Osteocyte (in vitro differentiated cells): ENCODE data around the gene CNTNAP2. TPM values are rescaled to one million over a fixed set of nuclear protein-coding genes. Genes with fewer than 3 reads are reported as not detected.

Experiments
- DNase-seq: peaks from one replicate; pipeline ENCODE4 v3.0.0; 2021; ENCODE audit warnings: mixed read lengths; ENCODE audit not compliant: unreplicated experiment; ENCODE audit errors: extremely low spot score
- H3K27ac Mint-ChIP-seq: one replicate; pipeline ENCODE4 v1.8.0; 2021; ENCODE audit warnings: mild to moderate bottlenecking, mixed read lengths; ENCODE audit not compliant: unreplicated experiment
- H3K27me3 Mint-ChIP-seq: one replicate; pipeline ENCODE4 v1.8.0; 2021; ENCODE audit warnings: mixed read lengths; ENCODE audit not compliant: unreplicated experiment
- H3K36me3 Mint-ChIP-seq: one replicate; pipeline ENCODE4 v1.8.0; 2021; ENCODE audit warnings: mixed read lengths; ENCODE audit not compliant: unreplicated experiment
- H3K4me1 Mint-ChIP-seq: one replicate; pipeline ENCODE4 v1.8.0; 2021; ENCODE audit warnings: mixed read lengths; ENCODE audit not compliant: unreplicated experiment
- H3K4me3 Mint-ChIP-seq: one replicate; pipeline ENCODE4 v1.8.0; 2021; ENCODE audit warnings: mild to moderate bottlenecking, moderate library complexity, mixed read lengths; ENCODE audit not compliant: unreplicated experiment
- H3K9me3 Mint-ChIP-seq: one replicate; pipeline ENCODE4 v1.8.0; 2021; ENCODE audit warnings: mixed read lengths; ENCODE audit not compliant: unreplicated experiment
- total RNA-seq: library from RNA; stranded (reverse); gene quantifications from 2 replicates; pipeline ENCODE4 v1.2.1, GENCODE V29; 2021
- TF ChIP-seq, protein P1 (sequence below): fragments of 200-600 bp; sonication (generic); IDR thresholded peaks from 2 replicates; pipeline ENCODE4 v1.5.0; 2021; ENCODE audit warnings: antibody characterized with exemption, mild to moderate bottlenecking, moderate library complexity

Gene CNTNAP2
- total RNA-seq, 1 donor from 2014 or later, result 1.4 TPM

GRCh38 chr7:148037044-148037443 is 1920.4 kb downstream of the CNTNAP2 start:
- Mint-ChIP-seq H3K36me3 (no peaks in the 10 kb centered on the region), H3K4me3 (no peak overlapping the region), H3K4me1 (no peaks in the 10 kb centered on the region), H3K27me3 (no peaks in the 10 kb centered on the region), H3K9me3 (peaks cover 13% of the 10 kb centered on the region), H3K27ac (no peak overlapping the region)
- no peak for DNase-seq
- TF ChIP-seq, protein P1, sequence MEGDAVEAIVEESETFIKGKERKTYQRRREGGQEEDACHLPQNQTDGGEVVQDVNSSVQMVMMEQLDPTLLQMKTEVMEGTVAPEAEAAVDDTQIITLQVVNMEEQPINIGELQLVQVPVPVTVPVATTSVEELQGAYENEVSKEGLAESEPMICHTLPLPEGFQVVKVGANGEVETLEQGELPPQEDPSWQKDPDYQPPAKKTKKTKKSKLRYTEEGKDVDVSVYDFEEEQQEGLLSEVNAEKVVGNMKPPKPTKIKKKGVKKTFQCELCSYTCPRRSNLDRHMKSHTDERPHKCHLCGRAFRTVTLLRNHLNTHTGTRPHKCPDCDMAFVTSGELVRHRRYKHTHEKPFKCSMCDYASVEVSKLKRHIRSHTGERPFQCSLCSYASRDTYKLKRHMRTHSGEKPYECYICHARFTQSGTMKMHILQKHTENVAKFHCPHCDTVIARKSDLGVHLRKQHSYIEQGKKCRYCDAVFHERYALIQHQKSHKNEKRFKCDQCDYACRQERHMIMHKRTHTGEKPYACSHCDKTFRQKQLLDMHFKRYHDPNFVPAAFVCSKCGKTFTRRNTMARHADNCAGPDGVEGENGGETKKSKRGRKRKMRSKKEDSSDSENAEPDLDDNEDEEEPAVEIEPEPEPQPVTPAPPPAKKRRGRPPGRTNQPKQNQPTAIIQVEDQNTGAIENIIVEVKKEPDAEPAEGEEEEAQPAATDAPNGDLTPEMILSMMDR, result no peak

DNA sequence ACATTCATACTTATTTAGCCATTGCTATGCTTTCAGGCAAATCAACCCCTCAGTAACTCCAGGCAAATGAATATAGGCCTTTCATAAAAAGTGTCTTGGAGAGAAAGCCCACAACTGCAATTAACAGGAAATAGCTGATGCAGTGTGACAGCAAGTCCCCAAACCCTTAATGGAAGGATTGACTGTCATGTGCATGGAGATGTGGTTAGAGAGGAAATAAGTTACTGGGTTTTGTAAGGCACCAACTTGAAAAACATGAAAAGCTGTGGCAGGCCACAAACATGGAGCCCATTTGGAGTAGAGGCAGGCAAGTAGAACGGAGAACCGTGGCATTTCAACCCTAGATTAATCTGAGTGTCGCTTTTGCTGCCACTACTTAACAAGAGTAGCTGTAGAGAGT is 1924.6 kb downstream of the CNTNAP2 start:
- Mint-ChIP-seq H3K27ac (no peak overlapping the region), H3K36me3 (no peaks in the 10 kb centered on the region), H3K27me3 (no peaks in the 10 kb centered on the region), H3K9me3 (peaks cover 18% of the 10 kb centered on the region), H3K4me3 (no peak overlapping the region), H3K4me1 (no peaks in the 10 kb centered on the region)
- TF ChIP-seq, protein P1, result no peak
- DNase-seq, result no peak

- H3K27me3 Mint-ChIP-seq, result no peaks in the 10 kb centered on the region
- TF ChIP-seq, protein P1, result no peak
- no peak overlapping the region for H3K4me3 Mint-ChIP-seq
- no peak for DNase-seq
- H3K36me3 Mint-ChIP-seq, result no peaks in the 10 kb centered on the region
- no peaks in the 10 kb centered on the region for H3K4me1 Mint-ChIP-seq
- peaks cover 13% of the 10 kb centered on the region for H3K9me3 Mint-ChIP-seq
- H3K27ac Mint-ChIP-seq, result no peak overlapping the region
These were observed 1926.5 kb downstream of the CNTNAP2 start for GRCh38 chr7:148042935-148043631.

DNA sequence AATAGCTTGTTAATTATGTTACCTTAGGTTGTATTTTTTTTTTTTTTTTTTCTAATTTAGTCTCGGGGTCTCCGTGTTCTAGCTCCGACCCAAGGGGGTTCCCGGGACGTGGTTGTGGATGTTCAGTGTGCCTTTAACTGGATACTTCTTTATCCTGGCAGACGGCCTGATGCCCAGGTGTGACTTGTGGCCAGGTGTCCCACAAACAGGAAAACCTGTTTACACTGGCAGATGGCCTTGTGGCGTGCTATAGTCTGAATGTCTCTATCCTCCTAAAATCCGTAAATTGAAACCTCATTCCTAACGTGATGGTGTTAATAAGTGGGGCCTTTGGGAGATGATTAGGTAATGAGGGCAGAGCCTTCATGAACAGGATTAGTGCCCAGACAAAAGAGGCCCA is 1927.6 kb downstream of the CNTNAP2 start:
- Mint-ChIP-seq H3K4me3 (no peak overlapping the region), H3K27ac (no peak overlapping the region), H3K27me3 (no peaks in the 10 kb centered on the region), H3K9me3 (peaks cover 8% of the 10 kb centered on the region), H3K36me3 (no peaks in the 10 kb centered on the region), H3K4me1 (no peaks in the 10 kb centered on the region)
- no peak for DNase-seq
- TF ChIP-seq, protein P1, result no peak

DNA sequence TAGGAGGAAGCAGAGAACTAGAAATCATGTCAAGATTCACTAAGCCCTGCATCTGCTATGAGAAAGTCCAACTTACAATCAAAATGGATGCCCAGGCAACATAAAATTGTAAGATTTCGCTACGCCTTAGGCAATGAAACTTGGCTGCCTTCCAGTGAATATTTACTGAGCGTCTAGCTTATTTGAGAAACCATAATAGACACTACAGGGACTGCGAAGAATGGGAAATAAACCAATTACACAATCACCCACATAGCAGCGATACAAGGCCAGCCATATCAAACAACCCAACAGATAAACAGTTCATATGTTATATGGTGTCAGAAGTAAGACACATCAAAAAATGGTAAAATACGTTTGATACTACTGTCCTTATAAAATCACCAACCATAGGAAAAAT is 1928.9 kb downstream of the CNTNAP2 start:
- TF ChIP-seq, protein P1, result no peak
- Mint-ChIP-seq H3K27ac (no peak overlapping the region), H3K27me3 (no peaks in the 10 kb centered on the region), H3K9me3 (peaks cover 8% of the 10 kb centered on the region), H3K4me1 (no peaks in the 10 kb centered on the region), H3K4me3 (no peak overlapping the region), H3K36me3 (no peaks in the 10 kb centered on the region)
- no peak for DNase-seq
